ENCODE results near the gene EPHA10.

Gene EPHA10

GRCh38 chr1:37724575-37724974 is 40.3 kb downstream of the EPHA10 start (continued):
- no peak for TF ChIP-seq ZC3H10 (CRISPR knock-in tag; IDR thresholded peaks at IDR 0.05)

GRCh38 chr1:37723390-37724078 is 41.4 kb downstream of the EPHA10 start:
- TF ChIP-seq BACH2 (CRISPR knock-in tag; IDR thresholded peaks at IDR 0.05; ENCODE audit: borderline replicate concordance), result no peak
- no peak for TF ChIP-seq TOX (CRISPR knock-in tag; IDR thresholded peaks at IDR 0.05; ENCODE audit: borderline replicate concordance)
- no peak for TF ChIP-seq CSDC2 (CRISPR knock-in tag; IDR thresholded peaks at IDR 0.05)
- TF ChIP-seq POU6F1 (CRISPR knock-in tag; IDR thresholded peaks at IDR 0.05; ENCODE audit: borderline replicate concordance, low read depth), result no peak
- TF ChIP-seq TCF4 (CRISPR knock-in tag; IDR thresholded peaks at IDR 0.05; ENCODE audit: borderline replicate concordance), result no peak
- no peak for TF ChIP-seq ZFP3 (CRISPR knock-in tag; IDR thresholded peaks at IDR 0.05)
- no peak for TF ChIP-seq ESRRG (CRISPR knock-in tag; IDR thresholded peaks at IDR 0.05)
- TF ChIP-seq SNAI2 (CRISPR knock-in tag; IDR thresholded peaks at IDR 0.05), result no peak
- no peak for TF ChIP-seq ZNF565 (CRISPR knock-in tag; conservative IDR thresholded peaks at IDR 0.05; ENCODE audit: low read depth)
- no peak for TF ChIP-seq PATZ1 (CRISPR knock-in tag; IDR thresholded peaks at IDR 0.05; ENCODE audit: borderline replicate concordance)
- TF ChIP-seq ZC3H10 (CRISPR knock-in tag; IDR thresholded peaks at IDR 0.05), result no peak
- no peak for TF ChIP-seq CREB5 (CRISPR knock-in tag; IDR thresholded peaks at IDR 0.05; ENCODE audit: low read depth)
- no peak for TF ChIP-seq CSRNP3 (CRISPR knock-in tag; IDR thresholded peaks at IDR 0.05)
- no peak for ATAC-seq

GRCh38 chr1:37723072-37723389 is 41.9 kb downstream of the EPHA10 start:
- ATAC-seq, result no peak
- TF ChIP-seq ZFP30 (CRISPR knock-in tag; IDR thresholded peaks at IDR 0.05) (no peak), CREB5 (CRISPR knock-in tag; IDR thresholded peaks at IDR 0.05; ENCODE audit: low read depth) (no peak), GLIS3 (CRISPR knock-in tag; IDR thresholded peaks at IDR 0.05) (no peak), POU6F1 (CRISPR knock-in tag; IDR thresholded peaks at IDR 0.05; ENCODE audit: borderline replicate concordance, low read depth) (no peak), TCF4 (CRISPR knock-in tag; IDR thresholded peaks at IDR 0.05; ENCODE audit: borderline replicate concordance) (no peak), CSDC2 (CRISPR knock-in tag; IDR thresholded peaks at IDR 0.05) (no peak), PPARA (CRISPR knock-in tag; IDR thresholded peaks at IDR 0.05; ENCODE audit: borderline replicate concordance) (no peak), TSHZ2 (CRISPR knock-in tag; IDR thresholded peaks at IDR 0.05) (no peak), ZNF70 (CRISPR knock-in tag; IDR thresholded peaks at IDR 0.05) (no peak), ZC3H10 (CRISPR knock-in tag; IDR thresholded peaks at IDR 0.05) (no peak), ISL1 (CRISPR knock-in tag; IDR thresholded peaks at IDR 0.05) (no peak), RARB (CRISPR knock-in tag; IDR thresholded peaks at IDR 0.05) (no peak), ZFP3 (CRISPR knock-in tag; IDR thresholded peaks at IDR 0.05) (no peak), ESRRG (CRISPR knock-in tag; IDR thresholded peaks at IDR 0.05) (no peak), ARNTL (CRISPR knock-in tag; IDR thresholded peaks at IDR 0.05; ENCODE audit: borderline replicate concordance, low read depth) (no peak), OSR1 (CRISPR knock-in tag; IDR thresholded peaks at IDR 0.05) (no peak), CSRNP3 (CRISPR knock-in tag; IDR thresholded peaks at IDR 0.05) (no peak)
